ENCODE data around the gene KDM4E. TPM values are rescaled to one million over a fixed set of nuclear protein-coding genes. Genes with fewer than 3 reads are reported as not detected.

KDM4E gene
- total RNA-seq, 1 donor from 2014 or later = not detected

- Mint-ChIP-seq H3K9me3 (ENCODE audit: low read depth) (no peaks in the 10 kb centered on the region), H3K27me3 (no peaks in the 10 kb centered on the region), H3K4me3 (ENCODE audit: low read depth) (no peak overlapping the region), H3K27ac (no peak overlapping the region), H3K4me1 (ENCODE audit: low read depth) (no peaks in the 10 kb centered on the region), H3K36me3 (ENCODE audit: insufficient read depth) (peaks cover 1% of the 10 kb centered on the region)
- peak; percentile 21 for TF ChIP-seq CTCF (IDR thresholded peaks at IDR 0.05; ENCODE audit: unreplicated experiment)
- no peak for DNase-seq (ENCODE audit: low spot score, unreplicated experiment)
Measured at GRCh38 chr11:94997437-94997836, 27.6 kb upstream of the KDM4E start.

GRCh38 chr11:94998285-94998684 lies 26.8 kb upstream of the KDM4E start:
- no peak for TF ChIP-seq CTCF (IDR thresholded peaks at IDR 0.05; ENCODE audit: unreplicated experiment)
- no peak overlapping the region for H3K4me3 Mint-ChIP-seq (ENCODE audit: low read depth)
- no peak overlapping the region for H3K27ac Mint-ChIP-seq
- no peaks in the 10 kb centered on the region for H3K9me3 Mint-ChIP-seq (ENCODE audit: low read depth)
- DNase-seq (ENCODE audit: low spot score, unreplicated experiment) = no peak
- H3K36me3 Mint-ChIP-seq (ENCODE audit: insufficient read depth) = peaks cover 1% of the 10 kb centered on the region
- H3K4me1 Mint-ChIP-seq (ENCODE audit: low read depth) = no peaks in the 10 kb centered on the region
- H3K27me3 Mint-ChIP-seq = no peaks in the 10 kb centered on the region

GRCh38 chr11:95003716-95004115 lies 21.3 kb upstream of the KDM4E start:
- peaks cover 3% of the 10 kb centered on the region for H3K27me3 Mint-ChIP-seq
- no peak for DNase-seq (ENCODE audit: low spot score, unreplicated experiment)
- H3K36me3 Mint-ChIP-seq (ENCODE audit: insufficient read depth) = peaks cover 1% of the 10 kb centered on the region
- no peak overlapping the region for H3K4me3 Mint-ChIP-seq (ENCODE audit: low read depth)
- H3K4me1 Mint-ChIP-seq (ENCODE audit: low read depth) = peaks cover 2% of the 10 kb centered on the region
- no peak overlapping the region for H3K27ac Mint-ChIP-seq
- H3K9me3 Mint-ChIP-seq (ENCODE audit: low read depth) = peaks cover 4% of the 10 kb centered on the region
- no peak for TF ChIP-seq CTCF (IDR thresholded peaks at IDR 0.05; ENCODE audit: unreplicated experiment)

- peaks cover 2% of the 10 kb centered on the region for H3K4me1 Mint-ChIP-seq (ENCODE audit: low read depth)
- peaks cover 11% of the 10 kb centered on the region for H3K27me3 Mint-ChIP-seq
- no peak overlapping the region for H3K4me3 Mint-ChIP-seq (ENCODE audit: low read depth)
- DNase-seq (ENCODE audit: low spot score, unreplicated experiment) = no peak
- no peak overlapping the region for H3K27ac Mint-ChIP-seq
- H3K9me3 Mint-ChIP-seq (ENCODE audit: low read depth) = peaks cover 4% of the 10 kb centered on the region
- TF ChIP-seq CTCF (IDR thresholded peaks at IDR 0.05; ENCODE audit: unreplicated experiment) = no peak
- no peaks in the 10 kb centered on the region for H3K36me3 Mint-ChIP-seq (ENCODE audit: insufficient read depth)
Measured at GRCh38 chr11:95005642-95006041, 19.4 kb upstream of the KDM4E start.

- Mint-ChIP-seq H3K4me1 (ENCODE audit: low read depth) (no peaks in the 10 kb centered on the region), H3K27ac (no peak overlapping the region), H3K9me3 (ENCODE audit: low read depth) (peaks cover 4% of the 10 kb centered on the region), H3K36me3 (ENCODE audit: insufficient read depth) (no peaks in the 10 kb centered on the region), H3K4me3 (ENCODE audit: low read depth) (no peak overlapping the region), H3K27me3 (peaks cover 11% of the 10 kb centered on the region)
- TF ChIP-seq CTCF (IDR thresholded peaks at IDR 0.05; ENCODE audit: unreplicated experiment) = no peak
- no peak for DNase-seq (ENCODE audit: low spot score, unreplicated experiment)
Measured at GRCh38 chr11:95011376-95011775, 13.7 kb upstream of the KDM4E start.

Data from progenitor cell of endocrine pancreas (in vitro differentiated cells).